Progenitor cell of endocrine pancreas (in vitro differentiated cells): ENCODE results near the gene CD274. TPM values are rescaled to one million over a fixed set of nuclear protein-coding genes. Genes with fewer than 3 reads are reported as not detected.
A peak's percentile ranks its signal among the peaks of the same experiment; 100 is the strongest.

ENCODE experiments used
- DNase-seq: peaks from one replicate; pipeline ENCODE4 v3.0.0; 2021; ENCODE audit warnings: low spot score; ENCODE audit not compliant: unreplicated experiment
- H3K27ac Mint-ChIP-seq: 2 replicates; pipeline ENCODE4 v1.8.0; 2021; ENCODE audit warnings: mild to moderate bottlenecking, moderate library complexity, mixed read lengths
- H3K27me3 Mint-ChIP-seq: 2 replicates; pipeline ENCODE4 v1.8.0; 2021; ENCODE audit warnings: mixed read lengths
- H3K36me3 Mint-ChIP-seq: 2 replicates; pipeline ENCODE4 v1.8.0; 2022; ENCODE audit warnings: mixed read lengths; ENCODE audit not compliant: insufficient read depth
- H3K4me1 Mint-ChIP-seq: 2 replicates; pipeline ENCODE4 v1.8.0; 2021; ENCODE audit warnings: low read depth, mixed read lengths
- H3K4me3 Mint-ChIP-seq: 2 replicates; pipeline ENCODE4 v1.8.0; 2021; ENCODE audit warnings: low read depth, mild to moderate bottlenecking, moderate library complexity, mixed read lengths
- H3K9me3 Mint-ChIP-seq: 2 replicates; pipeline ENCODE4 v1.8.0; 2021; ENCODE audit warnings: low read depth, mixed read lengths
- total RNA-seq: library from RNA; stranded (reverse); gene quantifications from 2 replicates; pipeline ENCODE4 v1.2.1, GENCODE V29; 2021
- TF ChIP-seq, protein P1 (sequence below): fragments of 200-600 bp; sonication (generic); IDR thresholded peaks from one replicate; pipeline ENCODE4 v1.5.0; 2021; ENCODE audit warnings: antibody characterized with exemption, mild to moderate bottlenecking; ENCODE audit not compliant: unreplicated experiment

Gene CD274
- total RNA-seq, 1 donor from 2014 or later, result 0.29 TPM

GRCh38 chr9:5435912-5436311 lies 14.4 kb upstream of the CD274 start:
- H3K9me3 Mint-ChIP-seq, result peaks cover 6% of the 10 kb centered on the region
- H3K27me3 Mint-ChIP-seq, result no peaks in the 10 kb centered on the region
- TF ChIP-seq, protein P1, sequence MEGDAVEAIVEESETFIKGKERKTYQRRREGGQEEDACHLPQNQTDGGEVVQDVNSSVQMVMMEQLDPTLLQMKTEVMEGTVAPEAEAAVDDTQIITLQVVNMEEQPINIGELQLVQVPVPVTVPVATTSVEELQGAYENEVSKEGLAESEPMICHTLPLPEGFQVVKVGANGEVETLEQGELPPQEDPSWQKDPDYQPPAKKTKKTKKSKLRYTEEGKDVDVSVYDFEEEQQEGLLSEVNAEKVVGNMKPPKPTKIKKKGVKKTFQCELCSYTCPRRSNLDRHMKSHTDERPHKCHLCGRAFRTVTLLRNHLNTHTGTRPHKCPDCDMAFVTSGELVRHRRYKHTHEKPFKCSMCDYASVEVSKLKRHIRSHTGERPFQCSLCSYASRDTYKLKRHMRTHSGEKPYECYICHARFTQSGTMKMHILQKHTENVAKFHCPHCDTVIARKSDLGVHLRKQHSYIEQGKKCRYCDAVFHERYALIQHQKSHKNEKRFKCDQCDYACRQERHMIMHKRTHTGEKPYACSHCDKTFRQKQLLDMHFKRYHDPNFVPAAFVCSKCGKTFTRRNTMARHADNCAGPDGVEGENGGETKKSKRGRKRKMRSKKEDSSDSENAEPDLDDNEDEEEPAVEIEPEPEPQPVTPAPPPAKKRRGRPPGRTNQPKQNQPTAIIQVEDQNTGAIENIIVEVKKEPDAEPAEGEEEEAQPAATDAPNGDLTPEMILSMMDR, result no peak
- DNase-seq, result no peak
- H3K4me1 Mint-ChIP-seq, result peaks cover 10% of the 10 kb centered on the region
- no peak overlapping the region for H3K27ac Mint-ChIP-seq
- peaks cover 30% of the 10 kb centered on the region for H3K36me3 Mint-ChIP-seq
- H3K4me3 Mint-ChIP-seq, result peak overlapping the region; percentile 90

DNA sequence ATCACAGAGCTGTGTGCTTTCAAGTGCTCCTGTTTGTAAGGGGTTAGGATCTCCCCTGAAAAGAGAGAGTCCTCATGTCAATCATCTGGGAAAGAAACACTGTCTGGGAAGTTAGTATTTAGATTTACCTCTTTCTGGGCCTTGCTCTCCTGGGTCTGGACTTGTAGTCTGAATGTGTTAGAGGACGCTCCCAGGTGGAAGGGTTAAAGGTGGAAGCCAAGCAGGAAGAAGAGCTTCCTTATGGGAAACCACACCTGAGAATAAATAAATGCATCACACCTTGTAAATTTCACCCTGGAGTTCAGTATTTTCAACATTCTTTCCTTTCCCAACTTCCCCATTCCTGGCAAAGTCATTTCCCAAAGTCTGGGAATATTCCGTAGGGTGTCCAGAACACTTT lies 13.9 kb upstream of the CD274 start:
- peaks cover 10% of the 10 kb centered on the region for H3K4me1 Mint-ChIP-seq
- H3K27ac Mint-ChIP-seq, result peak overlapping the region; percentile 95
- no peaks in the 10 kb centered on the region for H3K27me3 Mint-ChIP-seq
- peak overlapping the region; percentile 90 for H3K4me3 Mint-ChIP-seq
- TF ChIP-seq, protein P1, result no peak
- DNase-seq, result no peak
- peaks cover 27% of the 10 kb centered on the region for H3K36me3 Mint-ChIP-seq
- peaks cover 6% of the 10 kb centered on the region for H3K9me3 Mint-ChIP-seq

- H3K36me3 Mint-ChIP-seq, result peaks cover 20% of the 10 kb centered on the region
- H3K27ac Mint-ChIP-seq, result peak within 1 kb of the TSS; percentile 95
- TF ChIP-seq, protein P1, result peak; percentile 33
- no peaks in the 10 kb centered on the region for H3K27me3 Mint-ChIP-seq
- H3K9me3 Mint-ChIP-seq, result peaks cover 6% of the 10 kb centered on the region
- H3K4me1 Mint-ChIP-seq, result peaks cover 10% of the 10 kb centered on the region
- peak within 1 kb of the TSS; percentile 90 for H3K4me3 Mint-ChIP-seq
- peak; percentile 78 for DNase-seq
These were observed 12.8 kb upstream of the CD274 start, which contains the start of gene PLGRKT for GRCh38 chr9:5437254-5438216. TSS of gene PLGRKT (minus strand) at chr9:5437925. CDS start at chr9:5431977, 5,948 bp downstream.

GRCh38 chr9:5438301-5439162 lies 11.8 kb upstream of the CD274 start:
- Mint-ChIP-seq H3K4me3 (peak overlapping the region; percentile 90), H3K27ac (peak overlapping the region; percentile 95), H3K27me3 (no peaks in the 10 kb centered on the region), H3K9me3 (peaks cover 6% of the 10 kb centered on the region), H3K36me3 (peaks cover 13% of the 10 kb centered on the region), H3K4me1 (peaks cover 10% of the 10 kb centered on the region)
- no peak for DNase-seq
- TF ChIP-seq, protein P1, result no peak

DNA sequence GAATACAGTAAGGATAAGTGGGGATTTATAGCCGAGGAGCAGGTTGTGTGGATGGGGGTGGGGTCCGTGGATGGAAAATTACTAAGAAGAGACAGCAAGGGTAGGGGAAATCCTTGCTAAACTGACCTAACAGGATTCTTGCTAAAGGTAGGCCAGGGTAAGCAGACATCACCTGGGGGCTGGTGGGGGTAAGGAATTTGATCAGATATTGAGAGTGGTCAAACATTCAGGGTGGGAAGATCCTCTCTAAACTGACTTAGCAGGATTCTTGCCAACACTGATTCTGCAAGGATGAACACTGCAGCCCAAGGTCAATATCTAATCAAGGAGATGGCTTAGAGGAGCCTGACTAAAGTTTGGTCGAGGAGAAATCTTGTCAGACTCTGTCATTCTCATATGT lies 9.9 kb upstream of the CD274 start:
- Mint-ChIP-seq H3K4me1 (peaks cover 10% of the 10 kb centered on the region), H3K9me3 (peaks cover under 1% of the 10 kb centered on the region), H3K27ac (no peak overlapping the region), H3K36me3 (peaks cover 4% of the 10 kb centered on the region), H3K27me3 (no peaks in the 10 kb centered on the region), H3K4me3 (no peak overlapping the region)
- DNase-seq, result no peak
- TF ChIP-seq, protein P1, result no peak
